H1 (cell line): Measurements from ENCODE around the gene CDK19. TPM values are rescaled to one million over a fixed set of nuclear protein-coding genes. Genes with fewer than 3 reads are reported as not detected.

Experiments used
- CTCF ChIA-PET: fragments of 300-600 bp; sonication (Branson Sonifier 250); formaldehyde crosslinking; loops from one replicate; lab custom pipeline; 2021; ENCODE audit not compliant: partially characterized antibody; lab: Charles Lee
- POLR2A ChIA-PET: fragments of 300-600 bp; sonication (Branson Sonifier 250); formaldehyde crosslinking; loops from one replicate; lab custom pipeline; 2021; ENCODE audit warnings: inconsistent platforms; ENCODE audit not compliant: partially characterized antibody; lab: Charles Lee
- DNase-seq, 2 experiments: peaks; one replicate each; pipeline versions ENCODE4 v3.0.0 to v3.0.0-alpha.2; 2010 to 2022; ENCODE audit warnings: low spot score in 2 of 2, low read depth in 1 of 2, mixed read lengths in 1 of 2
- FAIRE-seq: peaks from 2 replicates; lab custom pipeline; 2011; peaks lifted over from hg19 to GRCh38; lab: Jason Lieb, UNC
- H2AFZ ChIP-seq: 2 replicates; pipeline ENCODE4 v1.8.1; 2012; ENCODE audit warnings: low read length, inconsistent platforms
- H2AK5ac ChIP-seq: 2 replicates; pipeline ENCODE4 v1.6.1; 2013; ENCODE audit warnings: low read depth, low read length
- H2BK120ac ChIP-seq: replicated peaks from 2 replicates; pipeline ENCODE3; 2013; ENCODE audit warnings: low read depth, low read length, inconsistent platforms
- H2BK12ac ChIP-seq: 2 replicates; pipeline ENCODE4 v1.6.1; 2013; ENCODE audit warnings: low read depth, low read length
- H2BK15ac ChIP-seq: 2 replicates; pipeline ENCODE4 v1.6.1; 2013; ENCODE audit warnings: low read length
- H2BK20ac ChIP-seq: 2 replicates; pipeline ENCODE4 v1.6.1; 2013; ENCODE audit warnings: low read length
- H2BK5ac ChIP-seq: 2 replicates; pipeline ENCODE4 v1.6.1; 2013; ENCODE audit warnings: low read depth, low read length
- H3K14ac ChIP-seq: 2 replicates; pipeline ENCODE4 v1.6.1; 2013; ENCODE audit warnings: inconsistent platforms; ENCODE audit not compliant: insufficient read length
- H3K18ac ChIP-seq: 2 replicates; pipeline ENCODE4 v1.6.1; 2013; ENCODE audit warnings: low read length; ENCODE audit errors: extremely low read depth
- H3K23ac ChIP-seq: 2 replicates; pipeline ENCODE4 v1.6.1; 2013; ENCODE audit warnings: inconsistent platforms; ENCODE audit not compliant: insufficient read length
- H3K23me2 ChIP-seq: 2 replicates; pipeline ENCODE4 v1.6.1; 2013; ENCODE audit warnings: low read depth, low read length
- H3K27ac ChIP-seq: 2 replicates; pipeline ENCODE4 v1.6.1; 2011; ENCODE audit warnings: low read depth, low read length, inconsistent platforms
- H3K27me3 ChIP-seq, 4 experiments: replicated peaks in 1 of 4; 1 replicate in 1 of 4; 2 replicates in 3 of 4; pipeline versions ENCODE4 v1.6.1 to v1.8.1; 2011 to 2013; ENCODE audit warnings: low read length in 3 of 4, mild to moderate bottlenecking in 3 of 4, inconsistent platforms in 2 of 4, mixed read lengths in 2 of 4, moderate library complexity in 1 of 4; ENCODE audit not compliant: control insufficient read depth in 3 of 4, insufficient read depth in 3 of 4; ENCODE audit errors: extremely low read depth in 1 of 4
- H3K36me3 ChIP-seq, 4 experiments: 2 replicates each; pipeline versions ENCODE4 v1.6.1 to v1.8.1; 2011 to 2013; ENCODE audit warnings: mild to moderate bottlenecking in 4 of 4, low read length in 3 of 4, moderate library complexity in 2 of 4, control low read depth in 1 of 4, inconsistent platforms in 1 of 4; ENCODE audit not compliant: insufficient read depth in 4 of 4, control insufficient read depth in 2 of 4
- H3K4ac ChIP-seq: replicated peaks from 2 replicates; pipeline ENCODE3; 2013; ENCODE audit warnings: low read length, low read depth, mixed read lengths, inconsistent platforms; ENCODE audit not compliant: insufficient read length
- H3K4me1 ChIP-seq, 4 experiments: replicated peaks in 1 of 4; 1 replicate in 1 of 4; 2 replicates in 3 of 4; pipeline versions ENCODE4 v1.6.1 to v1.8.1; 2011 to 2013; ENCODE audit warnings: low read length in 3 of 4, inconsistent platforms in 2 of 4, mixed read lengths in 1 of 4; ENCODE audit not compliant: insufficient read depth in 4 of 4, control insufficient read depth in 3 of 4
- H3K4me2 ChIP-seq, 2 experiments: 2 replicates each; pipeline versions ENCODE4 v1.6.1 to v1.8.1; 2011 to 2013; ENCODE audit warnings: low read depth in 2 of 2, low read length in 2 of 2, control low read depth in 1 of 2, inconsistent platforms in 1 of 2, mild to moderate bottlenecking in 1 of 2; ENCODE audit not compliant: insufficient read depth in 1 of 2
- H3K4me3 ChIP-seq, 4 experiments: fragments of 200-600, 300-600 bp in 1 of 4; sonication (generic), shearing (Covaris generic), sonication (Bioruptor Twin) in 1 of 4; 2 replicates each; pipeline versions ENCODE4 v1.5.1 to v1.8.1; 2011 to 2016; ENCODE audit warnings: low read length in 4 of 4, low read depth in 3 of 4, control low read depth in 2 of 4, inconsistent platforms in 2 of 4, mild to moderate bottlenecking in 2 of 4, mixed read lengths in 1 of 4, moderate library complexity in 1 of 4; ENCODE audit not compliant: insufficient read depth in 2 of 4; ENCODE audit errors: extremely low read depth in 1 of 4
- H3K56ac ChIP-seq: replicated peaks from 2 replicates; pipeline ENCODE3; 2013; ENCODE audit warnings: low read depth, mild to moderate bottlenecking, mixed read lengths, low read length, inconsistent platforms; ENCODE audit not compliant: insufficient read length
- H3K79me1 ChIP-seq: 2 replicates; pipeline ENCODE4 v1.6.1; 2013; ENCODE audit warnings: low read depth, low read length, control low read depth
- H3K79me2 ChIP-seq, 2 experiments: 2 replicates each; pipeline versions ENCODE4 v1.6.1 to v1.8.1; 2012 to 2013; ENCODE audit warnings: low read length in 2 of 2, mild to moderate bottlenecking in 2 of 2, inconsistent platforms in 1 of 2; ENCODE audit not compliant: insufficient read depth in 2 of 2, control insufficient read depth in 1 of 2
- H3K9ac ChIP-seq, 4 experiments: replicated peaks in 1 of 4; 1 replicate in 1 of 4; 2 replicates in 3 of 4; pipeline versions ENCODE4 v1.6.1 to v1.8.1; 2011 to 2013; ENCODE audit warnings: low read depth in 3 of 4, low read length in 3 of 4, control low read depth in 2 of 4, mild to moderate bottlenecking in 2 of 4, moderate library complexity in 2 of 4, inconsistent platforms in 1 of 4; ENCODE audit errors: extremely low read depth in 1 of 4
- H3K9me3 ChIP-seq, 2 experiments: 2 replicates each; pipeline versions ENCODE4 v1.6.1 to v1.8.1; 2012 to 2013; ENCODE audit warnings: mild to moderate bottlenecking in 2 of 2, moderate library complexity in 2 of 2, control low read depth in 1 of 2, inconsistent platforms in 1 of 2, low read depth in 1 of 2, low read length in 1 of 2, mixed read lengths in 1 of 2; ENCODE audit not compliant: insufficient read depth in 2 of 2
- H4K20me1 ChIP-seq, 2 experiments: replicated peaks in 1 of 2; 2 replicates each; pipeline versions ENCODE3 to v1.8.1; 2011 to 2013; ENCODE audit warnings: inconsistent platforms in 2 of 2, low read length in 2 of 2, mild to moderate bottlenecking in 1 of 2; ENCODE audit not compliant: insufficient read depth in 2 of 2, control insufficient read depth in 1 of 2
- H4K5ac ChIP-seq: 2 replicates; pipeline ENCODE4 v1.6.1; 2013; ENCODE audit warnings: low read length, low read depth, mixed read lengths, inconsistent platforms; ENCODE audit not compliant: insufficient read length
- H4K8ac ChIP-seq: 2 replicates; pipeline ENCODE4 v1.8.0; 2013; ENCODE audit warnings: mild to moderate bottlenecking, moderate library complexity, low read length, inconsistent platforms; ENCODE audit not compliant: insufficient read depth; ENCODE audit errors: extremely low read depth
- H4K91ac ChIP-seq: replicated peaks from 2 replicates; pipeline ENCODE3; 2013; ENCODE audit warnings: low read length, mixed read lengths, inconsistent platforms; ENCODE audit not compliant: insufficient read length
- GABPA ChIP-seq: IDR thresholded peaks from 2 replicates; pipeline ENCODE4 v1.6.1; 2011; ENCODE audit warnings: mild to moderate bottlenecking, low read length, moderate library complexity, borderline replicate concordance; ENCODE audit not compliant: insufficient read depth
- HDAC6 ChIP-seq: IDR thresholded peaks from one replicate; pipeline ENCODE4 v1.7.1; 2012; ENCODE audit warnings: low read depth, mild to moderate bottlenecking, inconsistent platforms, low read length, moderate library complexity
- KDM1A ChIP-seq: fragments of 200-600, 300-600 bp; sonication (generic); IDR thresholded peaks from 2 replicates; pipeline ENCODE4 v1.7.1; 2016; ENCODE audit warnings: mild to moderate bottlenecking, low read length, borderline replicate concordance
- WGBS, 2 experiments: shearing (Covaris generic) in 1 of 2; methylation state at CpG; one replicate each; pipeline versions ENCODE4 v1.1.6 to v1.1.7; 2013 to 2015; ENCODE audit warnings: low lambda C conversion rate in 2 of 2, mixed read lengths in 2 of 2, inconsistent platforms in 1 of 2, low coverage in 1 of 2, missing lambda C conversion rate in 1 of 2; ENCODE audit not compliant: insufficient replicate concordance in 2 of 2, insufficient coverage in 1 of 2, insufficient read length in 1 of 2; ENCODE audit errors: extremely low coverage in 1 of 2, missing lambda C conversion rate in 1 of 2; 5-methylcytosine and 5-hydroxymethylcytosine counted together
- polyA plus RNA-seq, 7 experiments: library from polyadenylated mRNA; depleted of rRNA in 3 of 7; stranded (reverse) in 5 of 7; unstranded in 2 of 7; fragments of >200 nt in 5 of 7; fragments of 200-250 nt in 2 of 7; gene quantifications; 1 replicate in 5 of 7; 2 replicates in 1 of 7; 4 replicates in 1 of 7; pipeline versions ENCODE4 v1.2.1 to v1.2.3, GENCODE V29; 2011 to 2013; ENCODE audit warnings: missing spikeins in 2 of 7, mixed read lengths in 2 of 7
- total RNA-seq: library from RNA; stranded (reverse); fragmentation: NEBNext Ultra II Directional; extraction: Animal tissue kit (Norgen Biotek cat#: 25700); gene quantifications from 2 replicates; pipeline ENCODE4 v1.2.1, GENCODE V29; 2021

CDK19 gene
- total and polyA plus RNA-seq, 2 of the 8 experiments (the other 6 are each of a cell fraction or from before 2014, with no cell fraction given): 4.9 to 12.6 TPM

DNA sequence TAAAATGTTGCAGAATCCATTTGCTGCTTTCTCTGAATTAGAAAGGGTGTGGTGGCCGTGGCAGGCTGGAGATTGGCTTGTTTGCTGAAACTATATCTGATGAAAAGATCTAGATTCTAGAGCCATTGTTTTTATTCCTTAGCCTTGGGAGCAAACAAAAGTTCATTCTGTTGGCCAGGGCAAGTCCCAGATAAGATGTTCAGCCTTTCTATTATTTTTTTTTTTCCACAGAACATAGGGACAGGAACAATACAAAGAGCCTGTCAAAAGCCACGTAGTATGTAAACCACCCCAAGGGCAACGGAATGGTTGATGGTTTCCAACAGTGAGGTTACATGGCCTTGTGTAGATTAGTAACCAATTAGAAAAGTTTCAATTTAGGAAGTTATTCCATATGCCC lies 218.9 kb downstream of the CDK19 start:
- Histone ChIP-seq H4K8ac (no peak overlapping the region), H3K36me3 (no peaks in the 10 kb centered on the region), H3K27ac (no peak overlapping the region), H3K23ac (no peak overlapping the region), H3K14ac (no peak overlapping the region), H4K20me1 (no peaks in the 10 kb centered on the region), H2BK120ac (no peak overlapping the region), H3K4ac (no peak overlapping the region), H3K4me3 (no peak overlapping the region), H3K79me2 (no peaks in the 10 kb centered on the region), H3K4me2 (no peak overlapping the region), H3K27me3 (no peaks in the 10 kb centered on the region), H2BK15ac (no peak overlapping the region), H3K4me1 (no peaks in the 10 kb centered on the region), H2BK5ac (no peak overlapping the region), H3K23me2 (no peaks in the 10 kb centered on the region), H3K56ac (no peak overlapping the region), H3K9me3 (no peaks in the 10 kb centered on the region), H3K79me1 (no peaks in the 10 kb centered on the region), H2AK5ac (no peak overlapping the region), H4K91ac (no peak overlapping the region), H3K9ac (no peak overlapping the region), H2BK20ac (no peak overlapping the region), H3K18ac (no peak overlapping the region), H4K5ac (no peak overlapping the region), H2AFZ (no peak overlapping the region), H2BK12ac (no peak overlapping the region)
- 90% methylated on average over 3 of the region's 3 CpGs; no CpG with 5 or more reads in 1 of the 2 experiments for WGBS, 2 experiments
- FAIRE-seq (no peak), DNase-seq (no peak)
- POLR2A ChIA-PET: no interaction called here
- TF ChIP-seq HDAC6 (no peak), KDM1A (no peak), GABPA (no peak)
- CTCF ChIA-PET: no interaction called here
